Ishikawa (cell line): ENCODE measurements around the gene ABCE1.

ENCODE experiments used
- CEBPB ChIP-seq: IDR thresholded peaks from 2 replicates; pipeline ENCODE4 v1.6.1; 2012
- CREB1 ChIP-seq: IDR thresholded peaks from 2 replicates; pipeline ENCODE4 v1.6.1; 2012; ENCODE audit warnings: low read depth
- EGR1 ChIP-seq: IDR thresholded peaks from 2 replicates; pipeline ENCODE4 v1.6.1; 2012
- EP300 ChIP-seq: IDR thresholded peaks from 2 replicates; pipeline ENCODE4 v1.6.1; 2012; ENCODE audit warnings: borderline replicate concordance
- FOXM1 ChIP-seq: IDR thresholded peaks from 2 replicates; pipeline ENCODE4 v1.6.1; 2012; ENCODE audit warnings: low read depth, borderline replicate concordance
- MAX ChIP-seq: IDR thresholded peaks from 2 replicates; pipeline ENCODE4 v1.6.1; 2012
- NFIC ChIP-seq: IDR thresholded peaks from 2 replicates; pipeline ENCODE4 v1.6.1; 2012
- TAF1 ChIP-seq: IDR thresholded peaks from 2 replicates; pipeline ENCODE4 v1.6.1; 2012; ENCODE audit warnings: low read depth, mild to moderate bottlenecking
- TCF12 ChIP-seq: IDR thresholded peaks from 2 replicates; pipeline ENCODE4 v1.6.1; 2012; ENCODE audit warnings: low read depth
- TEAD4 ChIP-seq: IDR thresholded peaks from 2 replicates; pipeline ENCODE4 v1.6.1; 2012
- YY1 ChIP-seq: IDR thresholded peaks from 2 replicates; pipeline ENCODE4 v1.6.1; 2012; ENCODE audit warnings: low read depth
- TF ChIP-seq, protein P1 (sequence below): IDR thresholded peaks from 2 replicates; pipeline ENCODE4 v1.6.1; 2012; ENCODE audit warnings: low read depth, mild to moderate bottlenecking

GRCh38 chr4:145103496-145103895 lies 5.4 kb downstream of the ABCE1 start:
- TF ChIP-seq MAX (no peak), CREB1 (no peak), TCF12 (no peak), YY1 (no peak), CEBPB (no peak), EP300 (no peak), FOXM1 (no peak), NFIC (no peak), TAF1 (no peak), EGR1 (no peak), TEAD4 (no peak)
- TF ChIP-seq, protein P1, sequence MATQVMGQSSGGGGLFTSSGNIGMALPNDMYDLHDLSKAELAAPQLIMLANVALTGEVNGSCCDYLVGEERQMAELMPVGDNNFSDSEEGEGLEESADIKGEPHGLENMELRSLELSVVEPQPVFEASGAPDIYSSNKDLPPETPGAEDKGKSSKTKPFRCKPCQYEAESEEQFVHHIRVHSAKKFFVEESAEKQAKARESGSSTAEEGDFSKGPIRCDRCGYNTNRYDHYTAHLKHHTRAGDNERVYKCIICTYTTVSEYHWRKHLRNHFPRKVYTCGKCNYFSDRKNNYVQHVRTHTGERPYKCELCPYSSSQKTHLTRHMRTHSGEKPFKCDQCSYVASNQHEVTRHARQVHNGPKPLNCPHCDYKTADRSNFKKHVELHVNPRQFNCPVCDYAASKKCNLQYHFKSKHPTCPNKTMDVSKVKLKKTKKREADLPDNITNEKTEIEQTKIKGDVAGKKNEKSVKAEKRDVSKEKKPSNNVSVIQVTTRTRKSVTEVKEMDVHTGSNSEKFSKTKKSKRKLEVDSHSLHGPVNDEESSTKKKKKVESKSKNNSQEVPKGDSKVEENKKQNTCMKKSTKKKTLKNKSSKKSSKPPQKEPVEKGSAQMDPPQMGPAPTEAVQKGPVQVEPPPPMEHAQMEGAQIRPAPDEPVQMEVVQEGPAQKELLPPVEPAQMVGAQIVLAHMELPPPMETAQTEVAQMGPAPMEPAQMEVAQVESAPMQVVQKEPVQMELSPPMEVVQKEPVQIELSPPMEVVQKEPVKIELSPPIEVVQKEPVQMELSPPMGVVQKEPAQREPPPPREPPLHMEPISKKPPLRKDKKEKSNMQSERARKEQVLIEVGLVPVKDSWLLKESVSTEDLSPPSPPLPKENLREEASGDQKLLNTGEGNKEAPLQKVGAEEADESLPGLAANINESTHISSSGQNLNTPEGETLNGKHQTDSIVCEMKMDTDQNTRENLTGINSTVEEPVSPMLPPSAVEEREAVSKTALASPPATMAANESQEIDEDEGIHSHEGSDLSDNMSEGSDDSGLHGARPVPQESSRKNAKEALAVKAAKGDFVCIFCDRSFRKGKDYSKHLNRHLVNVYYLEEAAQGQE, result no peak
